Mesenchymal stem cell (in vitro differentiated cells and primary cell): Measurements from ENCODE around the gene LENG8.

Experiments
- DNase-seq: peaks from one replicate; pipeline ENCODE4 v3.0.0-alpha.2; 2013
- H2AFZ ChIP-seq: one replicate; pipeline ENCODE4 v1.6.1; 2013; ENCODE audit warnings: low read depth, mild to moderate bottlenecking, control low read depth, inconsistent platforms, low read length, moderate library complexity
- H2AK5ac ChIP-seq: 2 replicates; pipeline ENCODE4 v1.6.1; 2013; ENCODE audit warnings: low read length, moderate library complexity, mild to moderate bottlenecking, inconsistent platforms; ENCODE audit not compliant: severe bottlenecking
- H2BK120ac ChIP-seq: one replicate; pipeline ENCODE4 v1.6.1; 2013; ENCODE audit warnings: low read depth, mild to moderate bottlenecking, inconsistent platforms, low read length, moderate library complexity
- H2BK12ac ChIP-seq, 2 experiments: one replicate each; pipeline ENCODE4 v1.6.1; 2013; ENCODE audit warnings: inconsistent platforms in 2 of 2, low read length in 2 of 2, mild to moderate bottlenecking in 2 of 2, moderate library complexity in 2 of 2, control low read depth in 1 of 2
- H2BK15ac ChIP-seq: one replicate; pipeline ENCODE4 v1.6.1; 2013; ENCODE audit warnings: mild to moderate bottlenecking, low read depth, inconsistent platforms; ENCODE audit not compliant: poor library complexity, severe bottlenecking
- H2BK5ac ChIP-seq: 2 replicates; pipeline ENCODE4 v1.6.1; 2013; ENCODE audit warnings: low read depth, mild to moderate bottlenecking, low read length, control low read depth, inconsistent platforms; ENCODE audit not compliant: poor library complexity, severe bottlenecking
- H3K14ac ChIP-seq, 2 experiments: one replicate each; pipeline ENCODE4 v1.6.1; 2013; ENCODE audit warnings: inconsistent platforms in 2 of 2, low read length in 2 of 2, control low read depth in 1 of 2, mild to moderate bottlenecking in 1 of 2, moderate library complexity in 1 of 2
- H3K18ac ChIP-seq, 2 experiments: one replicate each; pipeline ENCODE4 v1.6.1; 2013; ENCODE audit warnings: inconsistent platforms in 2 of 2, low read length in 2 of 2, control low read depth in 1 of 2, low read depth in 1 of 2, mild to moderate bottlenecking in 1 of 2
- H3K23ac ChIP-seq, 2 experiments: one replicate each; pipeline ENCODE4 v1.6.1; 2013; ENCODE audit warnings: inconsistent platforms in 2 of 2, low read length in 2 of 2, mild to moderate bottlenecking in 2 of 2, moderate library complexity in 2 of 2, control low read depth in 1 of 2
- H3K27ac ChIP-seq: 2 replicates; pipeline ENCODE4 v1.5.1; 2013; ENCODE audit warnings: mild to moderate bottlenecking, moderate library complexity, low read length, control low read depth, inconsistent platforms; ENCODE audit not compliant: poor library complexity, severe bottlenecking
- H3K27me3 ChIP-seq, 2 experiments: 2 replicates each; pipeline versions ENCODE4 v1.6.1 to v1.7.0; 2013; ENCODE audit warnings: low read length in 2 of 2, mild to moderate bottlenecking in 2 of 2, moderate library complexity in 2 of 2, control low read depth in 1 of 2, inconsistent platforms in 1 of 2; ENCODE audit not compliant: control insufficient read depth in 1 of 2, insufficient read depth in 1 of 2
- H3K36me3 ChIP-seq, 2 experiments: 2 replicates each; pipeline versions ENCODE4 v1.6.1 to v1.7.0; 2013; ENCODE audit warnings: low read length in 2 of 2, control low read depth in 1 of 2, inconsistent platforms in 1 of 2, low read depth in 1 of 2, mild to moderate bottlenecking in 1 of 2; ENCODE audit not compliant: insufficient read depth in 2 of 2, control insufficient read depth in 1 of 2
- H3K4ac ChIP-seq, 2 experiments: one replicate each; pipeline ENCODE4 v1.6.1; 2013; ENCODE audit warnings: inconsistent platforms in 2 of 2, low read length in 2 of 2, mild to moderate bottlenecking in 2 of 2, moderate library complexity in 2 of 2, control low read depth in 1 of 2, low read depth in 1 of 2
- H3K4me1 ChIP-seq: 2 replicates; pipeline ENCODE4 v1.6.1; 2013; ENCODE audit warnings: low read depth, low read length, control low read depth; ENCODE audit not compliant: control insufficient read depth, insufficient read depth
- H3K4me2 ChIP-seq: 2 replicates; pipeline ENCODE4 v1.6.1; 2013; ENCODE audit warnings: low read length, mild to moderate bottlenecking, inconsistent platforms; ENCODE audit not compliant: poor library complexity, severe bottlenecking
- H3K4me3 ChIP-seq, 2 experiments: 2 replicates each; pipeline versions ENCODE4 v1.5.1 to v1.7.0; 2013; ENCODE audit warnings: low read length in 2 of 2, mild to moderate bottlenecking in 2 of 2, control low read depth in 1 of 2, low read depth in 1 of 2; ENCODE audit not compliant: insufficient read depth in 1 of 2
- H3K79me1 ChIP-seq: replicated peaks from 2 replicates; pipeline ENCODE4 v1.6.1; 2013; ENCODE audit warnings: mild to moderate bottlenecking, control low read depth, low read length, inconsistent platforms; ENCODE audit not compliant: poor library complexity, severe bottlenecking
- H3K9ac ChIP-seq: 2 replicates; pipeline ENCODE4 v1.7.0; 2013; ENCODE audit warnings: mild to moderate bottlenecking, low read length, moderate library complexity
- H3K9me3 ChIP-seq: 2 replicates; pipeline ENCODE4 v1.7.0; 2013; ENCODE audit warnings: mild to moderate bottlenecking, low read length; ENCODE audit not compliant: control insufficient read depth
- H4K8ac ChIP-seq: one replicate; pipeline ENCODE4 v1.6.1; 2013; ENCODE audit warnings: inconsistent platforms, mild to moderate bottlenecking, low read length, moderate library complexity
- H4K91ac ChIP-seq: one replicate; pipeline ENCODE4 v1.6.1; 2013; ENCODE audit warnings: mild to moderate bottlenecking, low read length, inconsistent platforms
- WGBS: methylation state at CpG from one replicate; pipeline ENCODE4 v1.1.7; 2013; ENCODE audit warnings: mixed read lengths; 5-methylcytosine and 5-hydroxymethylcytosine counted together

Gene LENG8

GRCh38 chr19:54416695-54417491, 32.1 kb upstream of the LENG8 start:
- H4K91ac ChIP-seq, result peak overlapping the region; percentile 70
- 60% methylated on average over 43 of the region's 44 CpGs for WGBS
- no peak overlapping the region for H2BK15ac ChIP-seq
- no peak overlapping the region for H3K4ac ChIP-seq
- no peaks in the 10 kb centered on the region for H3K9me3 ChIP-seq
- no peak overlapping the region for H2BK12ac ChIP-seq
- no peak overlapping the region for H2BK120ac ChIP-seq
- H3K23ac ChIP-seq, result no peak overlapping the region
- H4K8ac ChIP-seq, result no peak overlapping the region
- peaks cover 12% of the 10 kb centered on the region for H3K4me1 ChIP-seq
- peaks cover 0 to 6% of the 10 kb centered on the region in 2 experiments for H3K36me3 ChIP-seq
- H3K14ac ChIP-seq, result no peak overlapping the region
- H2AK5ac ChIP-seq, result no peak overlapping the region
- H3K18ac ChIP-seq, result no peak overlapping the region
- no peak overlapping the region for H3K27ac ChIP-seq
- H2BK5ac ChIP-seq, result no peak overlapping the region
- no peak overlapping the region for H3K9ac ChIP-seq
- H2AFZ ChIP-seq, result no peak overlapping the region
- H3K4me2 ChIP-seq, result no peak overlapping the region
- peak overlapping the region in 1 of 2 experiments; percentile 18 for H3K4me3 ChIP-seq
- peaks cover 67 to 74% of the 10 kb centered on the region in 2 experiments for H3K27me3 ChIP-seq
- H3K79me1 ChIP-seq, result no peaks in the 10 kb centered on the region
- DNase-seq, result no peak

GRCh38 chr19:54418030-54418929, 30.7 kb upstream of the LENG8 start:
- no peak overlapping the region for H2BK5ac ChIP-seq
- H3K23ac ChIP-seq, result no peak overlapping the region
- H4K91ac ChIP-seq, result peak overlapping the region; percentile 28
- H3K4me1 ChIP-seq, result peaks cover 12% of the 10 kb centered on the region
- H3K14ac ChIP-seq, result no peak overlapping the region
- H3K9me3 ChIP-seq, result no peaks in the 10 kb centered on the region
- WGBS, result 49% methylated on average over 19 of the region's 25 CpGs
- no peak overlapping the region for H3K9ac ChIP-seq
- no peak overlapping the region for H3K4ac ChIP-seq
- H3K4me2 ChIP-seq, result no peak overlapping the region
- no peak overlapping the region for H2BK15ac ChIP-seq
- H2BK12ac ChIP-seq, result no peak overlapping the region
- peaks cover 76 to 77% of the 10 kb centered on the region in 2 experiments for H3K27me3 ChIP-seq
- no peak overlapping the region for H3K4me3 ChIP-seq
- no peak overlapping the region for H2AFZ ChIP-seq
- H3K79me1 ChIP-seq, result no peaks in the 10 kb centered on the region
- DNase-seq, result peak; percentile 38
- no peak overlapping the region for H4K8ac ChIP-seq
- peaks cover 0 to 6% of the 10 kb centered on the region in 2 experiments for H3K36me3 ChIP-seq
- H2AK5ac ChIP-seq, result no peak overlapping the region
- no peak overlapping the region for H2BK120ac ChIP-seq
- no peak overlapping the region for H3K18ac ChIP-seq
- no peak overlapping the region for H3K27ac ChIP-seq

GRCh38 chr19:54418930-54419800, 29.8 kb upstream of the LENG8 start:
- Histone ChIP-seq H2BK12ac (no peak overlapping the region), H2BK15ac (no peak overlapping the region), H3K36me3 (peaks cover 0 to 6% of the 10 kb centered on the region in 2 experiments), H3K23ac (no peak overlapping the region), H3K4me2 (no peak overlapping the region), H3K14ac (no peak overlapping the region), H3K9ac (no peak overlapping the region), H2BK5ac (no peak overlapping the region), H3K18ac (no peak overlapping the region), H2BK120ac (no peak overlapping the region), H3K79me1 (no peaks in the 10 kb centered on the region), H4K91ac (no peak overlapping the region), H3K27me3 (peaks cover 75 to 77% of the 10 kb centered on the region in 2 experiments), H3K9me3 (no peaks in the 10 kb centered on the region), H3K27ac (no peak overlapping the region), H3K4me3 (no peak overlapping the region), H3K4ac (no peak overlapping the region), H2AK5ac (no peak overlapping the region), H4K8ac (no peak overlapping the region), H3K4me1 (peaks cover 12% of the 10 kb centered on the region), H2AFZ (no peak overlapping the region)
- DNase-seq, result no peak
- 84% methylated on average over 26 of the region's 26 CpGs for WGBS
